NCI-H446 (cell line): ENCODE measurements around the gene NKD2.
"Not testable (repeated sequence)": the region's sequence is repeated elsewhere in the genome, so short reads cannot be mapped to it uniquely, and the experiment has no call there.

Source experiments
- DNase-seq, 2 experiments: peaks; one replicate each; lab custom pipeline; 2025; lab: John Stamatoyannopoulos, UW

The NKD2 gene

GRCh38 chr5:1000329-1000728, 8.3 kb upstream of the NKD2 start:
- no peak for DNase-seq

DNA sequence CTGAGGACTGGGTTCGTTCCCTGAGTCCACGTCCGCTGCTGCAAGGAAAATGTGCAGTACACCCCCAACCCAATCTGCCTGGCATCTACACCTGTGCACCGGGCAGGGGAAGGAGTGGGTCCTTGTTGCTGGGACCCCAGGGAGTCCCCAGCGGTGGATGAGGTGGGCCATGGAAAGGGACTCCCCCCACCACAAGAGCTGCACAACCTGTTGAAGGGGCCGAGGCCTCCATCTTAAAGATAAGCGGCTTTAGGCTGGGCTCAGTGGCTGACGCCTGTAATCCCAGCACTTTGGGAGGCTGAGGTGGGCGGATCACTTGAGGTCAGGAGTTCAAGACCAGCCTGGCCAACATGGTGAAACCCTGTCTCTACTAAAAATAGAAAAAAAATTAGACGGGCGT, 7.8 kb upstream of the NKD2 start:
- DNase-seq = not testable (repeated sequence)

DNA sequence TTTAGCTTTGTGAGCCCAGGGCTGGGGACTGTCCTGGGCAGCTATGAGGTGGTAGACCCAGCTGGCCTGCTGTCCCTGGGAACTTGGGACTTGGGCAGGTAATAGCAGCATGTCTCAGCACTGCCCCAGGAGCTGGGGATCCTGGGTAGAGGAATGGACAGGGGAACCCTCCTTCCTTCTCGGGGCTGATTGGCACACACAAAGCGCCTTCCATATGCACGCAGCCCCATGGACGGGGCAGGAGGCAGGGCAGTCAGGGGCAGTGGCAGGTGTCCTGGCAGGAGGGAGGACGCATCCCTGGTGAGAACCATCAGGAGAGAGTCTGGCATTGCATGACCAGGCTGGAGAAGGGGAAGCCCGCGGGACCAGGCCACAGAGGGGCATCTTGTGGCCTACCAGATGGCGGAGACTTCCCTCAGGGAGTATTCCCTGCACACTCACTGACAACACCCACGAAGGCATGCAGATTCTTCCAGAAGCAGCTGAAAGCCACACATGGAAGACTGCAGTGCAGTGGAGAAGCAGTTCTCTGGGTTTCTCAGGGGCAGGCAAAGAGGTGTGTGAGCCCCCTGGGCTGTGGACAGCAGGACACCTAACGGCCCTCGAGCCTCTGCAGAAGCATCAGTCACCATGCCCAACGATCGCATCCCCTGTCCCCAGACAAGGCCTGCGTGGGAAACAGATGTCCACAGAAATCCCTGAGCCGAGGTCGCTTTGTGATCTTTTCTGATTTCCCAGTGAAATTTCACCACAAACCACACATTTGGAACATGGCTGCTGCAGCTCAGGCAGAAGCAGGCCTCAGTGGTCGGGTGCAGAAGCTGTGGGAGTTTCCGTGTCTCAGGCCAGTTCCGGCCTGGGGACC, 7.0 kb upstream of the NKD2 start:
- DNase-seq = no peak

GRCh38 chr5:1002271-1002546, 6.4 kb upstream of the NKD2 start:
- DNase-seq = no peak

DNA sequence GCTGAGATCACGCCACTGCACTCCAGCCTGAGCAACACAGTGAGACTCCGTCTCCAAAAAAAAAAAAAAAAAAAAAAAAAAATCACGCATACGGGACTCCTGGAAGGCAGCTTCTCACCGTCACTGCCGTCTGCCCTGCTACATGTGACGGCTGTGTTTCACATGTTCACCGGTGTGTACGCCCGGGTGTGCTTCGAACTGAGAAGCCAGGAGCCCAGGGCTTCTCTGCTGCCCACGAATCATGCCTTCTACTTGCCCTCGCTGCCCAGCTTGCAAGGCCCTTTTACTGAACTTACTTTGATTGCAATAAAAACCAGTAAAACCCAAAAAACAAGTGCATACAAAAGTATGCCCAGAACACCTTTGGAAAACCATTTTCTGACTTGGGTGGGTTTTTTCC, 5.8 kb upstream of the NKD2 start:
- DNase-seq = no peak

DNA sequence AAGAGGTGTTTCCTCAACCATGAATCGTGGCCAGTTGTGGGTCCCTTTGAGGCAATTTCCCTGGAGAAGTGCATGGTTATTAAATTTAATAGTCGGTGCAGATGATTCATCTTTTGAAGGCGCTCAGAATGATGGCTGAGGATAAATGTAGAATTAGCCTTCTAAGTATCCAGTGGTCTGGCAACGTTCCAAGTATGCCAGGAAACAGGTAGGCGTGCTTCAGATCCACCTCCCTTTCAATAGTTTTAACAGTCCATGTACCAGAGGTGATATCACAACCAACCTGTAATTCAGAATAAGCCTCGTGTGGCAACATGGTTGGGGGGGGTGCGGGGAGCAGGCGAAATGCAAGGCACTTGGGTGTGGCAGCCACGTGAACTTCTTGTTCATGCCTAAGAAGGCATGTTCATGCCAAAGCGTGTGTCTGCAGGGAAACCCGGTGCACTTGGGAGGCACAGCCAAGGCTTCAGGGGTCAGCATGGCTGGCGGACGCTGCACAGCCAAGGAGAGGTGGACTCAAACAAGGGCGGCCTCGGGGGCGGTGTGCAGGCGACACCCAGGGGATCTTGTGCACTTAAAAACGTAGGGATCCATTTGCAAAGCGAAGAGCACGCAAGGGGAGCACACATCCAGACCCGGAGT, 5.2 kb upstream of the NKD2 start:
- no peak for DNase-seq

- no peak for DNase-seq
Observed at GRCh38 chr5:1004461-1005248, 3.9 kb upstream of the NKD2 start.

- no peak for DNase-seq
Observed at GRCh38 chr5:1005249-1005851, 3.3 kb upstream of the NKD2 start.

- no peak for DNase-seq
Observed at GRCh38 chr5:1005904-1006655, 2.5 kb upstream of the NKD2 start.

DNA sequence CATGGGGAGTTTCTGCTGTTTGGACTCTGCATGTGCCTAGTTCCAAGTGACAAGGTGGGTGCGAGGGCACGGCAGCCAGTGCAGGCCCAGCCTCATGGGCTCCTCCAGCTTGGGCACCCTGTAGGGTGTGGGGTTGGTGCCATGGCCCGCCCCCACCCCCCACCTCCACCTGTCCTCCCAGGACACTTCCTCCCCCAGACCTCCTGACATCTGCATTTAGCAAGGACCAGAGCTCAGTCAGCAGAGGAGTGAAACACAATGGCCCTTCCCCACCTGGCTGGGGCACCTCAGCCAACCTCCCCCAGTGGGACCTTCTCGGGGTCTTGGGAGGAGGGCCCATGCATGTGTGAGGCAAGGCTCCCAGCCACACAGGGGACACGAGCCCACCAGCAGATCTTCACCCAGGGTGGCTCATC, 1.9 kb upstream of the NKD2 start:
- DNase-seq = no peak

DNA sequence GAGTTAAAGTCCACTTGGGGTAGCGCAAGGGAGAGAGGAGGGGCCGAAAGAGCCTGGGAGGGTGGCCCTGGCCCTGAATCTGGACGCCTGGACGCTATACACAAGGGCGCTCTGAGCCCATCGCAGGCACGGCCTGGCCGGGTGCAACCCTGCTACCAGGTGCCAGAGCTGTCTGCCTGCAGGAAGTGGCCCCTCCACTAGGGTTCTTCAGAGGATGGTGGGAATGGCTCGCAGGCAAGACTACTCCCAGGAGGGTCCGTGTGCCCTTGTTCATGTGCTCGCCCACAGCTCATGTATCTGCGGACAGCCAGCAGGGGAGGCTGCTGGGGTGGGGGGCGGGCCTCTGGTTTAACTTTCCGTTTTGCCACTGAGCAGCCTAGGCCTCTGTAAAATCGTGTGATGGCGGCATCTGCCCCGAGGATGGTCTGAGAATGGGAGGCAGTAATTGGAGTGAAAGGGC, 1.4 kb upstream of the NKD2 start:
- no peak for DNase-seq

DNA sequence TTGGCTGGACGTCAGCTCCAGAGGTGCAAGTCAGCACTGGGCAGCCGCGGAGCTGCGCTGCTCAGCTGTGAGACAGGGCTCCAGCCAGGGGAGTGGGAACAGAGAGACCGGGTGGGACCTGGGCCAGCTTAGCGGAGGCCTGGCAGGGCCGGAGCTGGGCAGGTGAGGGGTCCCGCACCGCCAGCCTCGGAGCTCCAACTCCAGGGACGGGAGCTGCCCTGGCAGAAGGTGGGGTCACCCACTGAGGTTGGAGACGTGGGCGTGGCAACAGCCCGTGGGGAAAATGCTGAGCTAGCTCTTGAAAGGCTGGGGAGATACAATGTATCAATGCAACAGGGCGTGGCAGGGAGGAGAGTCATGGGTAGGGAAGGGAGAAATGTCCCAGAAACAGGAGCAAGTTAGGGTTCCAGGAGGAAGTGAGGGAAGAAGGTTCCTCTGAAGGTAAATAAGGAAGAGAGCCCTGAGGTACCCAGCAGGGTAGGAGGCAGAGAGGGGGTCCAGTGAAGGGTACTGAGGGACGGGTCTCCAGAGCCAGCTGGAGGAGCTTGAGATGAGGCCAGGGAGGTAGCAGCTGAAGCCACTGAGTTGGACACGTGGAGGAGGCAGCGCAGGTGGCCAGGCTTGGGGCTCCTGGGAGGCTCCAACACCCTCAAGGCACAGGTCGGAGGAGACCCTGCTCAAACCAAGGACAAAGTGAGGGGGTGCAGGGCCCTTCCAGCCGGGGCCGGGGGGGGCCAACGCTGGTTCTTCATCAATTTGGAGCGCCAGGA, 736 bp upstream of the NKD2 start:
- no peak for DNase-seq

DNA sequence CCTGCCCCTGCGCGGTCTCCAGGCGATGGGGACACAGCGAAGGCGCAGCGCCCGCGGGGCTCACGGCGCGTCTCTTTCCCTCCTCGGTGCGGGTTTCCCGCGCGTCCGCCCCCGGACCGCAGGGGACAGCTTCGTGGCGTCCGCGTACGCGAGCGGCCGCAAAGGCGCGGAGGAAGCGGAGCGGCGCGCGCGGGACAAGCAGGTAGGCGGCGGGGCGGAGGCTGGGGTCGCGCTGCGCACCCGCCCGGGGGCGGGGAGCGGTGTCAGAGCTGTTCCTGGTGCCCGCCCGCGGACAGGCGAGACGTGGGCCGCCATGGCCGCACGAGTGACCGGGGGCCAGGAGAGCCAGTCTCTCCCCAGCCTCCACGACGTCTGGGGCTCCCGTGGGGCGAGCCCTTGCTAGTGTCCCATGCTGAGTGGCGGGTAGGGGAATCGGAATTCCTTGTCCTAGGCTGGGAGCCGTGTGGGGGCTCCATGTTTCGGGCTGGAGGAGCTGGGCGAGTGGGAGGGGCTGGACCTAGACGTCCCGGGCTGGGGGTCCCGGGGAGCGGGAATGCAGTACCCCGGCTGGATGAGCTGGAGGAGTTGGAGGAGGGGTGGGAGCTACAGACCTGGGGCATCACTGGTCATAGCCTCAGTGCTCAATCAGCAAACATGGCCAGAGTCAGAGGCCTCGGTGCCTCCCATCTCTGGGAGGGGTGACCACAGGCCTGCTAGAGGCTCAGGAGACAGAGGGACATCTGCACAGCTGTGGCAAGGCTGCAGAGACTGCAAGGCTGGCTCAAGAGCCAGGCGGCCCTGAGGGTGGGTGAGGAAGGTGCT, 968 bp downstream of the NKD2 start:
- DNase-seq = no peak

- no peak for DNase-seq
Observed at GRCh38 chr5:1010181-1010510, 1.5 kb downstream of the NKD2 start.

- DNase-seq = no peak
Observed at GRCh38 chr5:1010641-1011046, 2.0 kb downstream of the NKD2 start.

GRCh38 chr5:1011226-1011631, 2.6 kb downstream of the NKD2 start:
- DNase-seq = no peak

DNA sequence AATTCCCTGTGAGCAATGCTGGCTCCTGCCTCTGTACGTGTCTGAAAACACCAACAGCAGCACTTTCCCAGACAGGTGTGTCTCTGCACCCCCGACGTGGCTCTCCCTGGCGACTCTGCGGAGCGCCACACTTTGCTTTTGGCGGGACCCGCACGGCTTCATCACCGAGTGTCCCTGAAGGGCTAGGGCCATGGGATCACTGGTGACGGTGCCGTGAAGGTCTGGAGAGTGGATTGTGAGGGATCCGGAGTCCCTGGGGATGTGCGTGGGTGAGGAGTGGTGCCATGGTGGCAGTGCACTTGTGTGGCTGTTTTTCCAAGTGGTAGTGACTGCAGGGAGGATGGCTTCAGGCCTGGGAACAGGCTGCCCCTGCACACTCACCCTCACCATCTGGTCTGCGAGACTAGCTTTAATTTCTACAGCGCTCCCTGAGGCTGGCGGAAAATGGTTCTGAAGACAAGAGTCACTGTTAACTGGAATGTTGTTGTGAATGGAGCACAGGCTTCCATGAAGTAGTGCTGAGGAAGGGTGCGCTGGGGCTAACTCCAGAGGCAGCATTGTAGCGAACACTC, 3.2 kb downstream of the NKD2 start:
- DNase-seq = no peak

DNA sequence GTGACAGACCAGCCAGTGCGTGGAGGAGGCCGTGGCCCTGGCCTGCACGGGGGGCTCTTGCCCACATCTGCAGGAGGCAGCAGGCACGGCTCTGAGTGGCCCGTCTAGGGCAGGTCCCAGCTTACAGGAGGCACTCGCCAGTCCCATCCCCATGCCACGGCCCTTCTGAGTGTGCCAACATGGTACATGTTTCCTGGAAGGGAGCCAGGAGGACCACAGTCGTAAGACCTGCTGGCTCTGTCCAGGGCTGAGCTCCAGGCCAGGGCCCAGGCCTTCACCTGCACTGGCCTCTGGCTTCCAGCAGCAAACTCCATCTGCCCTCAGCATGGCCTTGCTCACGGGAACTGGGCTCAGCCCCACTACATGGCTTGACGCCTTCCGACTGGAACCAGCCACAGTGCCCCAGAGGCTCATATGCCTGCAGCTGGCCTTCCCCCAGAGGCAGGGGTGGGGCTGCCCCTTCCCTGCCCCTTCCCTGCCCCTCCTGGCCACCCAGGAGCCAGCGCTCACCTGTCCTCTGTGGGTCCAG, 3.8 kb downstream of the NKD2 start:
- no peak for DNase-seq

DNA sequence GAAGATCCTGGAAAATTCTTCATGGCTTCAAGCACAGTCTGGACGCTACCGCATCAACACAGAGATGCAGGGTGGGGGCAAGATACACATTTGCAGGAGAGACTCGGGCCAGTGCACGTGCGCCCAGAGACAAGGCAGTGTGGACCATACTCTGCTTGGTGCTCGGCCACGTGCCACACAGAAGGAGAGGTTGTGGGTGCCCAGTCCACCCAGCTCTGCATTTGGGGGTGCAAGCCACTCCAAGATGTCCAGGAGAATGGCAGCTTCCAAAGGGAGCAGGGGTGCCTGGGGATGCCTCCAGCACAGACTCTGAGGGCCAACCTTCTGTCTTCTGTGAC, 4.3 kb downstream of the NKD2 start:
- no peak for DNase-seq
